HCT116 (cell line): ENCODE results near the gene MYBPC1.

Experiments
- ATF3 ChIP-seq: IDR thresholded peaks from 2 replicates; pipeline ENCODE4 v1.6.1; 2012
- CBX3 ChIP-seq: IDR thresholded peaks from 2 replicates; pipeline ENCODE4 v1.6.1; 2012; ENCODE audit warnings: low read depth
- CTCF ChIP-seq, 3 experiments: fragments of 200-600 bp in 1 of 3; sonication (generic) in 1 of 3; IDR thresholded peaks in 2 of 3; conservative IDR thresholded peaks in 1 of 3; 2 replicates each; pipeline ENCODE4 v1.5.1; 2012 to 2017; ENCODE audit warnings: low read depth in 2 of 3, low read length in 2 of 3, antibody characterized with exemption in 1 of 3, borderline replicate concordance in 1 of 3, control low read depth in 1 of 3, mild to moderate bottlenecking in 1 of 3, mixed read lengths in 1 of 3, mixed run types in 1 of 3, moderate library complexity in 1 of 3; ENCODE audit not compliant: insufficient read depth in 1 of 3
- EZH2 ChIP-seq: fragments of 200-600 bp; sonication (generic); IDR thresholded peaks from 2 replicates; pipeline ENCODE4 v1.6.1; 2017; ENCODE audit warnings: antibody characterized with exemption, mixed run types
- EZH2phosphoT487 ChIP-seq: fragments of 200-600 bp; IDR thresholded peaks from 2 replicates; pipeline ENCODE4 v1.6.1; 2018; ENCODE audit warnings: antibody characterized with exemption, borderline replicate concordance
- JUND ChIP-seq: IDR thresholded peaks from 2 replicates; pipeline ENCODE4 v1.6.1; 2012
- MAX ChIP-seq: IDR thresholded peaks from 2 replicates; pipeline ENCODE4 v1.6.1; 2012
- POLR2A ChIP-seq: IDR thresholded peaks from 2 replicates; pipeline ENCODE4 v1.7.0; 2011; ENCODE audit warnings: borderline replicate concordance; ENCODE audit not compliant: insufficient read depth, insufficient read length; ENCODE audit errors: extremely low read depth
- POLR2AphosphoS5 ChIP-seq: IDR thresholded peaks from 2 replicates; pipeline ENCODE4 v1.6.1; 2011; ENCODE audit warnings: mild to moderate bottlenecking, low read depth, low read length, moderate library complexity
- REST ChIP-seq: IDR thresholded peaks from 2 replicates; pipeline ENCODE4 v1.6.1; 2012; ENCODE audit warnings: low read depth
- YY1 ChIP-seq: IDR thresholded peaks from 2 replicates; pipeline ENCODE4 v1.6.1; 2011; ENCODE audit warnings: low read length, low read depth, moderate library complexity, mild to moderate bottlenecking; ENCODE audit not compliant: insufficient replicate concordance; ENCODE audit errors: extremely low read depth
- ZNF274 ChIP-seq: fragments of 200-500 bp; sonication (Bioruptor generic); IDR thresholded peaks from 2 replicates; pipeline ENCODE4 v1.6.1; 2014; ENCODE audit warnings: mild to moderate bottlenecking, low read depth, low read length, inconsistent platforms

GRCh38 chr12:101671157-101671791, 76.5 kb downstream of the MYBPC1 start:
- TF ChIP-seq CTCF (IDR thresholded peaks at IDR 0.05 in 2 of 3, conservative IDR thresholded peaks at IDR 0.05 in 1 of 3; ENCODE audit: borderline replicate concordance in 1 of 3, insufficient read depth in 1 of 3, low read depth in 2 of 3, low read length in 2 of 3) = no peak
- no peak for TF ChIP-seq REST
- no peak for TF ChIP-seq MAX
- no peak for TF ChIP-seq ZNF274
- no peak for TF ChIP-seq POLR2A
- TF ChIP-seq POLR2AphosphoS5 = no peak
- TF ChIP-seq YY1 = no peak
- TF ChIP-seq JUND = no peak
- no peak for TF ChIP-seq EZH2
- TF ChIP-seq CBX3 = no peak
- TF ChIP-seq ATF3 = no peak
- no peak for TF ChIP-seq EZH2phosphoT487
